Activated CD8-positive, alpha-beta memory T cell treated with anti-CD3 and anti-CD28 coated beads, Interleukin-2, amount 50 U/mL, for 48 hours (primary cell): ENCODE results near the gene ZNF345.

Experiments
- DNase-seq: peaks from one replicate; pipeline ENCODE4 v3.0.0-alpha.2; 2020

ZNF345 gene

DNA sequence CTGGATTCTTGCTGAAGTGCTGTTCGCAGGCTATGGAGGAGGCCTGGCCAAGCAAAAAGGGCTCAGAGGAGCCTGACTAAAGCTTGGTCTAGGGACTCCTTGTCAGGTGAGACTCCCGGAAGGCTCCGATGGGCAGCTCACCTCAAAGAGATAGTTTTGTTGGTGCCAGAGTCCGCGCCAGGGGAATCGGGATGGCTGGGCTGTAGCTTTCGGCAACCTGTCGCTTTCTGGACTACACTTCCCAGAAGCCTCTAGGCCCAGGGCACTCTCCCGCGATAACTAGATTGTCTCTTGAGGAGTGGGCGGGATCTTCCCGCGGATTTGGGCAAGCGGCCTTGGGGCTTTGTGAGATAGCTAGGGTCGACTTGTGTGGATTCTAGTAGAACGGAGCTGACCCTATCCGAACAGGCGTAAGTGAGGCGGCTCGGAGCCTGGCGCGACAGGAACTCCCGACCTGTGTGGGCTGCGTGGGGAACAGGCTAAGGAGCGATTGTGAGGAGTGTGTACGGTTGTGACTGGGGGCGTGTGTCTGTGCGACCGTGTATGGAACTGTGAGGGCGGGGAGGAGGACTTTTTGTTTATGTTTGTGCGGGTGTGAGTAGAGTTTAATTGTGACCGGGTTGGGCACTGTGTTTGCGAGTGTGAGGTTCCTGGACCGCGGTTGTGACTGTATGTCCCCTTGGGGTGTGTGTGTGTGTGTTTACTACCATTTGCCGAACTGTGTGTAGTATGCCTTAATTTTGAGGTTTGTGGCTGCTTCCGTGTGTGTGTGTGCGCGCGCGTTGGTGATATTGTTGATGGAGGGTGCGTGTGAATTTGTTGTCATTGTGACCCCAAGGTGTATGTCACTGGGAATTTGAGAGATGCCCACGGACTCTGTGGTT lies at the start of gene ZNF345:
Gene ZNF345 (plus strand): TSS at position 318 of the 884 bp plus-strand sequence. CDS start 25,955 bp downstream, outside the sequence.
- peak; percentile 84 for DNase-seq

DNA sequence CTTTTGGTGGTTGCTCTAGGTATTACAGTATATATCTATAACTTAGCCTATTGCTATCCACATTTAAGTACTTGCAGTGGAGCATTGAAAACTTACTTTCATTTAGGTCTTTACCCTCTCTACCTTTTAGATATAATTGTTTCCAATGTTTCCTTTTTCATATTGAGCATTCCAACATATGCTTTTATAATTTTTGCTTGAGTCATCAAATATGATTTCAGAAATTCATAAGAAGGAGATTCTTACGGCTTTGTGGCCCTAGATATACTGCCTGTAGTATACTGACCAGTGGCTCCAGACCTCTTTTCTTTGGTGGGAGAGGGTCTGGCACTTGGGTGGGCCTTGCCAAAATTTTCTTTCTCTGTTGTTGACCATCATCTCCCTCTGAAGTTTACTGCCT lies 45.3 kb upstream of the ZNF345 start:
- DNase-seq: no peak

DNA sequence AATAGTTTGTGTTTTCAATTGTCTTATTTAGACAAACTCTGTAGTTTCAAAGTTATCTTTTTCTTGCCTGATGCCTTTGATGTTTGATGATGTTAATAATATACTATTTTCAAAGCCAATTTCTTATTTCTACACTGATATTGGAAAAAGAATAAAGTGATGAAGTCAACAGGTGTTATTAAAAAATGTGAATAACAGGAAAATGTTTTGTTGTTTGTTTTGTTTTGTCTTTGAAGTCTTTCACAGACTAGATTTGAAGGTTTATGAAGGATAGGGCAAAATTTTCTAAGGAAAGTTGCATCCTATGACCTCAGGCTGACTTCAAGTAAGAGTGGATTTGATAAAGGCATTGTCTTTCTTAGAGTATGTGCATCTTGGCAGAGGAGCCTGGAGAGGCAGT lies 43.6 kb upstream of the ZNF345 start:
- no peak for DNase-seq

DNA sequence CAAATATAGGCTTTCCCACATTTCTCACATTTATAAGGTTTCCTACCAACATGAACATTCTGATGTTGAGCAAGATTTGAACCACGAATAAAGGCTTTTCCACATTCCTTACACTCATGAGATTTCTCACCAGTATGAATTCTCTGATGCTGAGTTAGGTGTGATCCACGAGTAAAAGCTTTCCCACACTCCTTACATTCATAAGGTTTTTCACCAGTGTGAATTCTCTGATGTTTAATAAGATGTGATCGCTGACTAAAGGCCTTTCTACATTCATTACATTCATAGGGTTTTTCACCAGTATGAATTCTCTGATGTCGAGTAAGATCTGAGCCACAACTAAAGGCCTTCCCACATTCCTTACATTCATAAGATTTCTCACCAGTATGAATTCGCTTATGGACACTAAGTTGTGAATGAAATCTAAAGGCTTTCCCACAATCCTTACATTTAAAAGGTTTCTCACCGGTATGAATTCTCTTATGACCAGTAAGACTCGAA lies 31.5 kb upstream of the ZNF345 start:
- DNase-seq: no peak

DNA sequence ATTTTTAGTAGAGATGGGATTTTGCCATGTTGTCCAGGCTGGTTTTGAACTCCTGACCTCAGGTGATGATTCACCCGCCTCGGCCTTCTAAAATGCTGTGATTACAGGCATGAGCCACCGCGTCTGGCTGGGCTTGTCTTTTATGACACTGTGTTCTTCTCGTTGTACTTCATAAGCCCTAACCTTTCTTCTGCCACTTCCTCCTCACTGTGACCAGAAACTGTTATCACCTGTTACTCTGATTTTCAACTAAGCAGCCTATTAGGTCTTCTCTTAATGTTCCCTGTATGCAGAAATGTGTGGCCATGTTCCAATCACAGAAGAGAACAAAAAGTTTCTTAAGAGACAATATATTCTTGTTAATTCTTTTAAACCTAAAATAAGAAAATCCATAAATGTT lies 28.9 kb upstream of the ZNF345 start:
- DNase-seq: no peak

DNA sequence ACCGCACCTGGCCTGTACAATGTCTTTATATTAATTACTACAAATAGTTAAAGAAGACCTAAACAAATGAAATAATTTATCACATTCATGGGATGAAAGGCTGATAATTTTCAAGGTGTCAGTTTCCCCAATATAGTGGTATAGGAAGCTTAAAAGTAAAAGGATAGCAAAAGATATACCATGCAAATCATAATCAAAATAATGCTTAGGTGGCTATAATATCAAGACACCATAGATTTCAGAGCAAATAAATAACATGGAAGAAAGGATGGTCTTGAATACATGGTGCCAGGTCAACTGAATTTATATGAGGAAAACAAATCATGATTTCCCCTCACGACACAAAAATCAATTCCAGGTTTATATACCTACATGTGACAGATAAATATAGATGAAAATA lies 17.2 kb upstream of the ZNF345 start:
- no peak for DNase-seq

DNA sequence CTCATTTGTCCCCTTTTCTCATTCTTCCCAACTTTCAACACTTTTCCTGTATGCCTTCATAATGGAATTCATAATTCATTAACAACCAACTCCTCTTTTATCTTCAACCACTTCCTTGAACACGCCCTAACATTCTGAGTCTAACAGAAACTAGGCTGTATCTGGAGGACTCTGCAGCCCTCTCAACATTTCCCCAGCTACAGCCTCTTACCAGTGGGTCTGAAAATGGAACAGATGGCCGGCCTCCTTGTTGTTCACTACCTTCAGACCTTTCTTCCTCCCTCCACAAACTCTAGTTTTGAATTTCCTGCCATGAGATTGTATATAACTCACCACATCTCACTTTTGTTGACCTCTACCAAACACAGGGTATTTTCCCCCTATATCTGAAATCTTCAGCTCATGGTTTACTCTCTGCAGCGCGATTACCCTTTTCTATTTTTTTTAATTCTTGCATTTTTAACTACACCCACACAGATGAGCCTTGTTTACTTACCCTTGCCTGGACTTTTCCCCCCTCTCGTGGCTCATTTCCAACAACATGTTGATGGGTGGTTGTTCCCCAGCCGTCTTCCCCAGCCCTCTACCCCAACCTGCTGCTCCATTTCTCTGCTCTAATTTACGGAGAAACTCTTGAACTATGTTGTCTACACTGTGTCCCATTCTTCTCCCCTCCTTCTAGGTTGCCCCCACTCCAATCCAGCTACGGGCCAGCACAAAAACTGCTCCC lies 13.3 kb upstream of the ZNF345 start:
- no peak for DNase-seq

DNA sequence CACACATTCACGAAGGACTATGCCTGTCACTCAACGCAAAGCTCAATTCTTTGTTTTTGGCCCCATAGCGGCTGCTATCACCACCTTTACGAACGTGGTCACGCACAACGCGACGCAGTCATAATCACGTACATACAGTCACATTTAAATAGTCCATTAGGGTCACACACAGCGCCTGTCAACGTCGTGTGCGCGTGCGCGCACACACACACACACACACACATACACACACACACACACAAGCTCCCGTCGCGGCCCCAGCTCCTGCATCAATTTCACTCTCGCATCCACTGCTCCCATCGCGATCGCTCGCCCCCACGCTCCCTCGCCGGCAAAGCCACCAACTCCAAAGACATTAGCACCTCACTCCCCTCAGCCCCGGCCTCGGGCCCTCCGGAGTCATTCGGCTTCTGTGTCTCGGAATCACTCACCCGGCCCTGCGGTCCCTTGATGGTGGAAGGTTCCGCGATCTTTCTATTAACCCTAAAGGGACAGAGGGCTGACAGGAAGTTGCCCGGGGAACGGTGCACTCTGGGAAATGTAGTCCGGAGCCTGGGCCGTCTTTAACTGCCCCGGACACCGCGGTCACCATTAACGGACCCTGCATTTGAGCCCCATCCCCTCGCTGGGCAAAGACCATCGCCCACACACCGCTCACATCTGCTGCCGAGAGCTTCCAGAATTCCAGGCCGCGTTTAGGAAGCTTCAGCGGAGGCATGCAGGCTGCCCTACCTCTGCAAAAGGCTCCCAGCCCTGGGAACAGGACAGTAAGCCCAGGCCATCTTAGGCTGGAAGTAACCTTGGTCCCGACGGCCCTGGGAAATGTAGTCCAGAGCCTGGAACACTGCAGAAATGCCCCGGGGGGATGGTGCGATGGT lies 12.5 kb upstream of the ZNF345 start, which contains the start of gene ZNF790:
Gene ZNF790 (minus strand): TSS at position 482 of the 878 bp plus-strand sequence. CDS start 12,768 bp downstream, outside the sequence.
- DNase-seq: peak; percentile 89

DNA sequence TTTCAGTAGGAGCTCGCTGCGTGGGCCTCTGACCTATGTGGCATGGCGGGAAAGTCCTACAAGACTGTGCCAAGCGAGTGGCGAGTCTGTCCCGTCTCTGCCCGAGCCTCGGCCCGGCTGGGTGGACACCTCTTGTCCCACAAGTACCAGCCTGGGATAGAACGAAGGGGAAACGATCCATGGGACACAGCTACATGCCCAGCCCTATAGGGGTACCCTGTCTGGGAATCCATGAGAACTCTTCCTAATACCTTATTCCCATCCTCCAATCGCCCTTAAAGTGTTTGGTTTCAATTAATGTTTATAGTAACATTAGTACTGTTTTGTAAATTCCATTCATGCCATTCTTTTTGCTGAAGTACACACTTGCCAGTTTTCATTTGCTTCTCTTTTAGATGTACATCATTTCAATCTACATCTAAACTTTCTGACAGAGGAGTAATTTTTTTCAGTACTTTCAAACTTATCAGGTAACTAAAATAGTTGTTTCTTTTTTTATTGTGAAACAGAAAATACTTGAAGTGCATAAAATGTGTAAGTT lies 11.8 kb upstream of the ZNF345 start:
- no peak for DNase-seq

DNA sequence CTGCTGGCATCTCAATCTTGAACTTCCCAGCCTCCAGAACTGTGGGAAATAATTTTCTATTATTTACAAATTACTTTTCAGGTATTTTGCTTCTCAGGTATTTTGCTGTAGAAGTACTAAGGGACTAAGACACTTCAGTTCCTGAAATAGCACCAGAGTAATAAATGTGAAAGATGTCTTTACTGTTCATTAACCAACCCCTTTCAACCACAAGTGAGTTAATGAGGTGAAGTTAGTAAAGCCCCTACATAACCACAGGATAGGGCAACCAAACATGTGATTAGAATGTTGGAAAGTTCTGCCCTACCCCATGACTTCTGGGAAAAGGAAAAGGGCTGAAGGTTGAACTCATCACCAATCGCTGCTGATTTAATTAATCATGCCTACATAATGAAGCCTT lies 2.7 kb upstream of the ZNF345 start:
- no peak for DNase-seq

DNA sequence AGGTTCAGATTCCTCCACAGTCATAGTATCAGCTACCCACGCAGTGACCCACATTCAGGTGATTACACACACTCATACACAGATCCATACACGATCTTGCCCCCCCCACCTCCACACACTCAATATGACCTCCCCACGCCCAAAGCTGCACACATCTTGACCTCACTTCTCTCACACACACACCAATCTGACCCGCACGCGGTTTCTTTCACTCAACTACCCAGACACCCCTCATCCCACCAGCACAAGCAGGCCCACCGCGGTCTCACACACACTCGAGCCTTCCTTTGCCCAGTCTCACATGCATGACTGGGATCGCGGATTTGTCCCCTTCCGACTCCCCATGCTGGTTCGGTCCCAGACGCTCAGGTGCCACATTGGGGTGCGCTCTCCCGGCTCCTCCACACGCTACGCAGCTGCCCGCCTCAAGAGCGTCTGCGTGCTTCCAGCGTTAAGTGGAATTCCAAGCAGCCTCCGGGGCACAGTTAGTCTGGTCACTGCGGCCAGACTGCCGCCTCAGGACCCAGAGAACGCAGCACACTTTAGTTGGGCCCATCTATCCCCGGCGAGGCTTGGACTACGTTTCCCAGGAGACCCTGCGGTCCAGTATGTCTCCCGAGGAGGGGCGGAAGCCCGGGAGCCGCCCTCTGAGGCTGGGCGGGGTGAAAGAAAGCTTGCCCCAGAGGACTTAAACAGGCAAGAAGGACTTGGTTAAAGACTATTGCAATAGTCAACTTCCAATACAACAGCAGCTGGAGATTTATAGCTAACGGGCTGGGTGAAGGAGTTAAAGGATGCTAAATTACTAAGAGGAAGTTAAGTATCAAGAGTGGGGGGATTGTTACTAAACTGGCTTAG lies 746 bp upstream of the ZNF345 start:
- DNase-seq: peak; percentile 87

DNA sequence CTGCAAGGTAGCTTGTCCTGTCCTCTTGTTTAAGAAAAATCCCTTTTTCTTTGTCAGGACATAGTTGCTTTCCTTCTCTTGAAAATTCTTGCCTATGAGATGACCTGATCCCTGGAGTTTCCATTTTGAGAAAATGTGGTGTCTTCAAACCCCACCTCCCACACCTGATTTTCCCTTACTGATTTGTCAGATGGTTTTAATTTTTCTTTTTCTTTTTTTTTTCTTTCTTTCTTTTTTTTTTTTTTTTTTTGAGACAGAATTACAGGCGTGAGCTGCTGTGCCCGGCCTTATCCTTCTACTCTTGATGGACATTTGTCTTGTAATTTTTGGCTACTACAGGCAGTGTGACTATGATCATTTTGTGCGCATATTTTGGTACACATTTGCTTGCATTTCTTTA lies 1.2 kb downstream of the ZNF345 start:
- DNase-seq: no peak

DNA sequence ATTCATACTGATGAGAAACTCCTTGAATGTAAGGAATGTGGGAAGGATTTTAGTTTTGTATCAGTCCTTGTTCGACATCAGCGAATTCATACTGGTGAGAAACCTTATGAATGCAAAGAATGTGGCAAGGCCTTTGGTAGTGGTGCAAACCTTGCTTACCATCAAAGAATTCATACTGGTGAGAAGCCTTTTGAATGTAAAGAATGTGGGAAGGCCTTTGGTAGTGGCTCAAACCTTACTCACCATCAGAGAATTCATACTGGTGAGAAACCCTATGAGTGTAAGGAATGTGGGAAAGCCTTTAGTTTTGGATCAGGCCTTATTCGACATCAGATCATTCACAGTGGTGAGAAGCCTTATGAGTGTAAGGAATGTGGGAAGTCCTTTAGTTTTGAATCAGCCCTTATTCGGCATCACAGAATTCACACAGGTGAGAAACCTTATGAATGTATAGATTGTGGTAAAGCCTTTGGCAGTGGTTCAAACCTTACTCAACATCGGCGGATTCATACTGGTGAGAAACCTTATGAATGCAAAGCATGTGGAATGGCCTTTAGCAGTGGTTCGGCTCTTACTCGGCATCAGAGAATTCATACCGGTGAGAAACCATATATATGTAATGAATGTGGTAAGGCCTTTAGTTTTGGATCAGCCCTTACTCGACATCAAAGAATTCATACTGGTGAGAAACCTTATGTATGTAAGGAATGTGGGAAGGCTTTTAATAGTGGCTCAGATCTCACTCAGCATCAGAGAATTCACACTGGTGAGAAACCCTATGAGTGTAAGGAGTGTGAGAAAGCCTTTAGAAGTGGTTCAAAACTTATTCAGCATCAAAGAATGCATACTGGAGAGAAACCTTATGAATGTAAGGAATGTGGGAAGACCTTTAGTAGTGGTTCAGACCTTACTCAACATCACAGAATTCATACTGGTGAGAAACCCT lies 26.6 kb downstream of the ZNF345 start:
- no peak for DNase-seq

DNA sequence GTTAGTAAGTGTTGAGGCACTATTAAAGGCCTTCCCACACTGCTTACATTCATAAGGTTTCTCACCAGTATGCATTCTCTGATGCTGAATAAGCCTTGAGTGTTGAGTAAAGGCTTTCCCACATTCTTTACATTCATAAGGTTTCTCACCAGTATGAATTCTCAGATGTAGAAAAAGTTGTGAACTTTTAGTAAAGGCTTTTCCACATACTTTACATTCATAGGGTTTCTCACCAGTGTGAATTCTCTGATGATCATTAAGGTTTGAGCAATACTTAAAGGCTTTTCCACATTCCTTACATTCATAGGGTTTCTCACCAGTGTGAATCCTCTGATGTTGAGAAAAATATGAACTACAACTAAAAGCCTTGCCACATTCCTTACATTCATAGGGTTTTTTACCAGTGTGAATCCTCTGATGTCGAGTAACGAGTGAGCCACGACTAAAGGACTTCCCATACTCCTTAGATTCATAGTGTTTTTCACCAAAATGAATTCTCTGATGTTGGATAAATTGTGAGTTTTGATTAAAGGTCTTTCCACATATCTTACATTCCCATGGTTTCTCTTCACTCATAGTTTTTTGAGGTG lies 41.2 kb downstream of the ZNF345 start:
- no peak for DNase-seq

DNA sequence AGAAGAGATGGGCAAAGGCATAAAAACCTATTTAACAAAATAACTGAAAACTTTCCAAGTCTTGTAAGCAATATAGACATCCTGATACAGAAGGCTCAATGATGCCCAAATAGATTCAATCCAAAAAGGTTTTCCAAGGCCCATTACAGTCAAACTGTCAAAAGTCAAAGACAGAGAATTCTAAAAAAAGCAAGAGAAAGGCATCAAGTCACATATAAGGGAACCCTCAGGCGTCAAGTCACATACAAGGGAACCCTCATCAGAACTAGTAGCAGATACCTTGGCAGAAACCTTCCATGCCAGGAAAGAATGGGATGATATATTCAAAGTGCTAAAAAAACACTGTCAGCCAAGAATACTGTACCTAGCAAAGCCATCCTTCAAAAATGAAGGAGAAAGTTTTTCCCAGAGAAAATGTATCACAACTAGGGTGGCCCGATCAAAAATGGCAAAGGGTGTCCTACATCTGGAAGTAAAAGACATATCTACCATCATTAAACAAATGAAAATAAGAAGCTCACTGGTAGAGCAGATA lies 44.2 kb downstream of the ZNF345 start:
- DNase-seq: no peak

DNA sequence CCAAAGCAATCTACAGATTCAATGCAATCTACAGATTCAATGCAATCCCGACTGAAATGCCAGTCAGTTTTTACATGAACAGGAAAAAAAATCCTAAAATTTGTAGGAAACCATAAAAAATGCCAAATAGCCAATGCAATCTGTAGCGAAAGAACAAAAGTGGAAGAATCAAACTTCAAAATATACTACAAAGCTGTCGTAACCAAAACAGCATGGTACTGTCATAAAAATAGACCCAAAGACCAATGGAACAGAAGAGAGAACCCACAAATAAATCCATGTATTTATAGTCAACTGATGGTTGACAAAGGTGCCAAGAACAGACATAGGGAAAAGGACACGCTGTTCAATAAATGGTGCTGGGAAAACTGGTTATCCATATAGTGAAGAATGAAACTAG lies 47.7 kb downstream of the ZNF345 start:
- DNase-seq: no peak

DNA sequence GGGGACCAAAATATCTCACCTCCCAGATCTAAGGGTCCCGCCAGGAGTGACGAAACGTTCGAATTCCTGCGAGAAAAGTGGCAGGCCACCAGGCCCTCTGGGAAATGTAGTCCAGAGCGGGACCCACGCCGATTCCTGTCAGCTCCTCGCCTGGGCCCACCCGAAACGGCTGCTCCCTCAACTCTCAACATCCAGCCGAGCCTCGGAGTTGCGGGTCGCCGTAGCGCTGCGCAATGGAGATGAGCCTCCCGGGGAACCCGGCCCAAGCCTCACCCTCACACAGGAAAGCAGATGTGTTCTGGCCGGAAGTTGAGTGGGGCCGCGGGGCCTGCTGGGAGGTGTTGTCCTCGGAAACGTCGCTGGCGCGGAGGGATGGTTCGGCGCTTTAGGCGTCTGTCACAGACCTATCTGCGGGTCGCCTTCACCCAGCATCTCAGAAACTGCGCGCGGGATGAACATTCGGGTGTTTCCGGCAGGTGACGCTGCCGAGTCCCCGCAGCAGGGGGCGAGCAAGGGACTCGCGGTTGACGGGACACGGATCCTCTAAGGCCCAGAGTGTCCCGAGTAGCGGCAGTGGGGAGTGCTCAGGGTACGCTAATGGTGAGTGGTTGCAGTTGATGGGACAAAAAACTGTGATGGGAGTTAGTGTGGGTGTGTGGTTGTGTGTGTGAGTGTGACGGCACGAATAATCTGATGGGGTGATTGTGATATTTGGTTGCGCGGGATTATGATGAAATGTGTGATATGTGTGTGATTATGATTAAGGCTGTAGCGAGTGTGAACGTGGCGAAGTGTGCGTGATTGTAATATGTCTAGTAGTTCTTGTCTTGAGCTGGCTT lies 65.5 kb downstream of the ZNF345 start, which contains the start of the genes ZNF568 and ZNF829:
Gene ZNF568 (plus strand): TSS at position 341 of the 839 bp plus-strand sequence. CDS start 6,439 bp downstream, outside the sequence.
Gene ZNF829 (minus strand): TSS at position 300 of the 839 bp plus-strand sequence. CDS start 1,124 bp downstream, outside the sequence.
- DNase-seq: peak; percentile 93

DNA sequence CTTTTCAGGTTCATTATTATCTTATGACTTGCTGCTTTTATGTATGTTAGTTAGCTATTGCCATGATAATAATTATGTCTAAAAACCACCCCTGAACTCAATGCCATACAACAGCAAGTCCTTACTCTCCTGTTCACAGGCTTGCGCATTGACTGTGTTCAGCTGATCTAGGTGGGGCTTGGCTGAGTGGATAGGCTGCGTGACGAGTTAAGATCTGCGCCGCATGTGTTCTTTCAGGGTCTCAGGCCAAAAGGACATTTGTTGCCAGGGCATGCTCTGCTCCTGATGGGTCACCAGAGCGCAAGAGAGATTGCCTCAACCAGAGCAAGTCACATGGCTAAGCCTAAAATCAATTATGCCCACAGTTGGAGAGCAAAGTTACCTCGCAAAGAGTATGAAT lies 66.3 kb downstream of the ZNF345 start:
- DNase-seq: no peak
